Liver (tissue), 9 donors: ENCODE results near the gene PPP1R10. TPM values are rescaled to one million over a fixed set of nuclear protein-coding genes. Genes with fewer than 3 reads are reported as not detected.

Experiments used
- DNase-seq: peaks from one replicate; pipeline ENCODE4 v3.0.0-alpha.2; 2017; ENCODE audit warnings: low spot score
- H3K27ac ChIP-seq, 2 donors: one replicate each; pipeline ENCODE4 v1.7.0; 2013; ENCODE audit warnings: inconsistent platforms in 2 of 2, low read length in 2 of 2, control low read depth in 1 of 2, low read depth in 1 of 2, mild to moderate bottlenecking in 1 of 2
- H3K27me3 ChIP-seq, 4 donors: one replicate each; pipeline versions ENCODE4 v1.6.1 to v1.7.0; 2013; ENCODE audit warnings: low read length in 3 of 4, inconsistent platforms in 1 of 4, mild to moderate bottlenecking in 1 of 4, moderate library complexity in 1 of 4; ENCODE audit not compliant: control insufficient read depth in 4 of 4, insufficient read depth in 4 of 4
- H3K36me3 ChIP-seq, 4 donors: one replicate each; pipeline versions ENCODE4 v1.6.1 to v1.7.0; 2013; ENCODE audit warnings: low read length in 3 of 4, mild to moderate bottlenecking in 3 of 4, low read depth in 1 of 4, moderate library complexity in 1 of 4; ENCODE audit not compliant: control insufficient read depth in 4 of 4, insufficient read depth in 3 of 4
- H3K4me1 ChIP-seq, 4 donors: one replicate each; pipeline versions ENCODE4 v1.6.1 to v1.7.0; 2013; ENCODE audit warnings: low read length in 3 of 4, mild to moderate bottlenecking in 3 of 4, moderate library complexity in 1 of 4; ENCODE audit not compliant: control insufficient read depth in 4 of 4, insufficient read depth in 4 of 4
- H3K4me3 ChIP-seq, 3 donors: one replicate each; pipeline versions ENCODE4 v1.6.1 to v1.7.0; 2013; ENCODE audit warnings: low read length in 3 of 3, control low read depth in 1 of 3, low read depth in 1 of 3, mild to moderate bottlenecking in 1 of 3
- H3K9ac ChIP-seq, 2 donors: one replicate each; pipeline ENCODE4 v1.7.0; 2013; ENCODE audit warnings: low read length in 2 of 2, mild to moderate bottlenecking in 2 of 2, moderate library complexity in 2 of 2, control low read depth in 1 of 2, low read depth in 1 of 2
- H3K9me3 ChIP-seq, 4 donors: one replicate each; pipeline versions ENCODE4 v1.6.1 to v1.7.0; 2013; ENCODE audit warnings: low read length in 3 of 4; ENCODE audit not compliant: control insufficient read depth in 4 of 4
- ATF3 ChIP-seq: IDR thresholded peaks from 2 replicates; pipeline ENCODE4 v1.6.1; 2016; ENCODE audit warnings: antibody characterized with exemption
- CTCF ChIP-seq: fragments of 150-350 bp; IDR thresholded peaks from 2 replicates; pipeline ENCODE4 v1.5.1; 2017; ENCODE audit warnings: improper control_type of control experiment, low read depth, low read length; ENCODE audit not compliant: missing input control
- EGR1 ChIP-seq, 2 donors: IDR thresholded peaks; 2 replicates each; pipeline ENCODE4 v1.6.1; 2016 to 2018; ENCODE audit warnings: antibody characterized with exemption in 2 of 2, low read depth in 2 of 2
- FOXA1 ChIP-seq: IDR thresholded peaks from 2 replicates; pipeline ENCODE4 v1.6.1; 2016; ENCODE audit warnings: antibody characterized with exemption
- FOXA2 ChIP-seq: IDR thresholded peaks from 2 replicates; pipeline ENCODE4 v1.6.1; 2016; ENCODE audit warnings: antibody characterized with exemption
- GABPA ChIP-seq, 2 donors: IDR thresholded peaks in 1 of 2; conservative IDR thresholded peaks in 1 of 2; 2 replicates each; pipeline ENCODE4 v1.6.1; 2016; ENCODE audit warnings: antibody characterized with exemption in 2 of 2, mild to moderate bottlenecking in 1 of 2, moderate library complexity in 1 of 2
- HNF4A ChIP-seq, 2 donors: conservative IDR thresholded peaks; 2 replicates each; pipeline ENCODE4 v1.6.1; 2016; ENCODE audit warnings: antibody characterized with exemption in 2 of 2, mild to moderate bottlenecking in 2 of 2
- JUND ChIP-seq, 2 donors: IDR thresholded peaks; 2 replicates each; pipeline ENCODE4 v1.6.1; 2016; ENCODE audit warnings: antibody characterized with exemption in 2 of 2
- NR2F2 ChIP-seq: IDR thresholded peaks from 2 replicates; pipeline ENCODE4 v1.6.1; 2016; ENCODE audit warnings: antibody characterized with exemption
- RAD21 ChIP-seq, 2 donors: IDR thresholded peaks; 2 replicates each; pipeline ENCODE4 v1.6.1; 2016; ENCODE audit warnings: antibody characterized with exemption in 2 of 2, mild to moderate bottlenecking in 2 of 2
- RXRA ChIP-seq, 2 donors: IDR thresholded peaks; 2 replicates each; pipeline ENCODE4 v1.6.1; 2017 to 2018; ENCODE audit warnings: antibody characterized with exemption in 2 of 2, mild to moderate bottlenecking in 1 of 2
- SP1 ChIP-seq: IDR thresholded peaks from 2 replicates; pipeline ENCODE4 v1.6.1; 2018; ENCODE audit warnings: antibody characterized with exemption, mild to moderate bottlenecking
- TAF1 ChIP-seq: conservative IDR thresholded peaks from 2 replicates; pipeline ENCODE4 v1.6.1; 2016; ENCODE audit warnings: antibody characterized with exemption, mild to moderate bottlenecking
- YY1 ChIP-seq: IDR thresholded peaks from 2 replicates; pipeline ENCODE4 v1.6.1; 2016; ENCODE audit warnings: antibody characterized with exemption, mild to moderate bottlenecking
- ZBTB33 ChIP-seq: IDR thresholded peaks from 2 replicates; pipeline ENCODE4 v1.6.1; 2016; ENCODE audit warnings: antibody characterized with exemption
- WGBS: extraction: QIAGEN DNeasy Blood & Tissue Kit; methylation state at CpG from one replicate; pipeline ENCODE4 v1.1.7; 2013; 5-methylcytosine and 5-hydroxymethylcytosine counted together
- polyA plus RNA-seq, 2 donors: library from polyadenylated mRNA; stranded (reverse) in 1 of 2; unstranded in 1 of 2; fragments of 200-250 nt in 1 of 2; fragments of >200 nt in 1 of 2; fragmentation: Nextera tagmentation in 1 of 2; extraction: Ambion mirVana in 1 of 2; gene quantifications; one replicate each; pipeline versions ENCODE4 v1.2.1 to v1.2.3, GENCODE V29; 2013 to 2015
- total RNA-seq, 2 donors: library from RNA; depleted of rRNA; stranded (reverse); fragments of >200 nt; gene quantifications; one replicate each; pipeline ENCODE4 v1.2.3, GENCODE V29; 2014
- TF ChIP-seq, protein P1 (sequence below): IDR thresholded peaks from 2 replicates; pipeline ENCODE4 v1.6.1; 2016; ENCODE audit warnings: antibody characterized with exemption
- TF ChIP-seq, protein P2 (sequence below): IDR thresholded peaks from 2 replicates; pipeline ENCODE4 v1.6.1; 2016; ENCODE audit warnings: antibody characterized with exemption, mild to moderate bottlenecking
- donor health status: healthy.
- donor health status: healthy.
- donor health status: healthy.
- donor health status: healthy.
- donor health status: healthy.

PPP1R10 gene
- total and polyA plus RNA-seq, 4 donors: 11.1 to 21.1 (median 14.1) TPM

DNA sequence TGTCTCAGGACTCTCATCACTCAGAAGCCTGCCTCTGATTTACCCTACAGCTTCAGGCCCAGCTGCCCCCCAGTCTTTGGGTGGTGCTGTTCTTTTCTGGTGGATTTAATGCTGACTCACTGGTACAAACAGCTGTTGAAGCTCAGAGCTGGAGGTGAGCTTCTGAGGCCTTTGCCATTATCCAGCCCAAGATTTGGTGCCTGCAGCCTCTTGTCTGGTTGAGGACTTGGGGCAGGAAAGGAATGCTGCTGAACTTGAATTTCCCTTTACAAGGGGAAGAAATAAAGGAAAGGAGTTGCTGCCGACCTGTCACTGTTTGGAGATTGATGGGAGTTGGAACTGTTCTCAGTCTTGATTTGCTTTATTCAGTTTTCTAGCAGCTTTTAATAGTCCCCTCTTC is 26.0 kb downstream of the PPP1R10 start:
- 75% methylated on average over 1 of the region's 1 CpG for WGBS
- H3K27ac ChIP-seq: no peak overlapping the region
- H3K9ac ChIP-seq: no peak overlapping the region
- no peak for DNase-seq
- TF ChIP-seq HNF4A (conservative IDR thresholded peaks at IDR 0.05): no peak
- no peak for TF ChIP-seq ZBTB33
- TF ChIP-seq RAD21 (IDR thresholded peaks at IDR 0.05): no peak
- no peak for TF ChIP-seq RXRA (IDR thresholded peaks at IDR 0.05)
- TF ChIP-seq SP1: no peak
- H3K4me1 ChIP-seq: no peaks in the 10 kb centered on the region
- no peak overlapping the region for H3K4me3 ChIP-seq
- H3K9me3 ChIP-seq: no peaks in the 10 kb centered on the region
- peaks cover 8 to 54% (median 44%) of the 10 kb centered on the region in 4 donors for H3K36me3 ChIP-seq
- H3K27me3 ChIP-seq: no peaks in the 10 kb centered on the region

DNA sequence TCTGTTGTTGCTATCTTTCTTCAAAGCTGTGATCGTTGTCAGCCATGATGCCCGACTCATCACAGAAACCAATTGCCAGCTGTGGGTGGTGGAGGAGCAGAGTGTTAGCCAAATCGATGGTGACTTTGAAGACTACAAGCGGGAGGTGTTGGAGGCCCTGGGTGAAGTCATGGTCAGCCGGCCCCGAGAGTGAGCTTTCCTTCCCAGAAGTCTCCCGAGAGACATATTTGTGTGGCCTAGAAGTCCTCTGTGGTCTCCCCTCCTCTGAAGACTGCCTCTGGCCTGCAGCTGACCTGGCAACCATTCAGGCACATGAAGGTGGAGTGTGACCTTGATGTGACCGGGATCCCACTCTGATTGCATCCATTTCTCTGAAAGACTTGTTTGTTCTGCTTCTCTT is 26.5 kb downstream of the PPP1R10 start:
- H3K27ac ChIP-seq: no peak overlapping the region

More for the DNA sequence above, 26.5 kb downstream of the PPP1R10 start:
- H3K4me3 ChIP-seq: no peak overlapping the region
- WGBS: 85% methylated on average over 8 of the region's 8 CpGs
- H3K36me3 ChIP-seq: peaks cover 12 to 59% (median 49%) of the 10 kb centered on the region in 4 donors
- no peaks in the 10 kb centered on the region for H3K27me3 ChIP-seq
- no peak overlapping the region for H3K9ac ChIP-seq
- no peaks in the 10 kb centered on the region for H3K9me3 ChIP-seq
- TF ChIP-seq YY1 (no peak), FOXA1 (no peak), RXRA (IDR thresholded peaks at IDR 0.05) (no peak), SP1 (no peak), GABPA (IDR thresholded peaks at IDR 0.05 in 1 of 2, conservative IDR thresholded peaks at IDR 0.05 in 1 of 2) (no peak), ATF3 (no peak), HNF4A (conservative IDR thresholded peaks at IDR 0.05) (no peak), NR2F2 (no peak), JUND (IDR thresholded peaks at IDR 0.05) (no peak), EGR1 (IDR thresholded peaks at IDR 0.05; ENCODE audit: low read depth in 2 of 2) (no peak), FOXA2 (no peak), CTCF (no peak), ZBTB33 (no peak), RAD21 (IDR thresholded peaks at IDR 0.05) (no peak), TAF1 (no peak)
- TF ChIP-seq, protein P1, sequence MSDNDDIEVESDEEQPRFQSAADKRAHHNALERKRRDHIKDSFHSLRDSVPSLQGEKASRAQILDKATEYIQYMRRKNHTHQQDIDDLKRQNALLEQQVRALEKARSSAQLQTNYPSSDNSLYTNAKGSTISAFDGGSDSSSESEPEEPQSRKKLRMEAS: no peak
- TF ChIP-seq, protein P2, sequence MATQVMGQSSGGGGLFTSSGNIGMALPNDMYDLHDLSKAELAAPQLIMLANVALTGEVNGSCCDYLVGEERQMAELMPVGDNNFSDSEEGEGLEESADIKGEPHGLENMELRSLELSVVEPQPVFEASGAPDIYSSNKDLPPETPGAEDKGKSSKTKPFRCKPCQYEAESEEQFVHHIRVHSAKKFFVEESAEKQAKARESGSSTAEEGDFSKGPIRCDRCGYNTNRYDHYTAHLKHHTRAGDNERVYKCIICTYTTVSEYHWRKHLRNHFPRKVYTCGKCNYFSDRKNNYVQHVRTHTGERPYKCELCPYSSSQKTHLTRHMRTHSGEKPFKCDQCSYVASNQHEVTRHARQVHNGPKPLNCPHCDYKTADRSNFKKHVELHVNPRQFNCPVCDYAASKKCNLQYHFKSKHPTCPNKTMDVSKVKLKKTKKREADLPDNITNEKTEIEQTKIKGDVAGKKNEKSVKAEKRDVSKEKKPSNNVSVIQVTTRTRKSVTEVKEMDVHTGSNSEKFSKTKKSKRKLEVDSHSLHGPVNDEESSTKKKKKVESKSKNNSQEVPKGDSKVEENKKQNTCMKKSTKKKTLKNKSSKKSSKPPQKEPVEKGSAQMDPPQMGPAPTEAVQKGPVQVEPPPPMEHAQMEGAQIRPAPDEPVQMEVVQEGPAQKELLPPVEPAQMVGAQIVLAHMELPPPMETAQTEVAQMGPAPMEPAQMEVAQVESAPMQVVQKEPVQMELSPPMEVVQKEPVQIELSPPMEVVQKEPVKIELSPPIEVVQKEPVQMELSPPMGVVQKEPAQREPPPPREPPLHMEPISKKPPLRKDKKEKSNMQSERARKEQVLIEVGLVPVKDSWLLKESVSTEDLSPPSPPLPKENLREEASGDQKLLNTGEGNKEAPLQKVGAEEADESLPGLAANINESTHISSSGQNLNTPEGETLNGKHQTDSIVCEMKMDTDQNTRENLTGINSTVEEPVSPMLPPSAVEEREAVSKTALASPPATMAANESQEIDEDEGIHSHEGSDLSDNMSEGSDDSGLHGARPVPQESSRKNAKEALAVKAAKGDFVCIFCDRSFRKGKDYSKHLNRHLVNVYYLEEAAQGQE: no peak
- no peaks in the 10 kb centered on the region for H3K4me1 ChIP-seq
- DNase-seq: no peak
